Stimulated activated naive CD8-positive, alpha-beta T cell treated with anti-CD3 and anti-CD28 coated beads, Interleukin-15, Interleukin-2, amounts not matched to agents 100 U/mL and 50 U/mL, for 24 hours (primary cell): Measurements from ENCODE around the gene MBP.

Experiments used
- ATAC-seq: fragments of 150-1000 bp; cut with Tn5 transposase; one replicate; pipeline ENCODE4 v1.10.0; 2021
- DNase-seq: peaks from one replicate; pipeline ENCODE4 v3.0.0; 2021

The MBP gene

GRCh38 chr18:77082316-77082955 lies 50.1 kb downstream of the MBP start:
- ATAC-seq (no peak), DNase-seq (no peak)

DNA sequence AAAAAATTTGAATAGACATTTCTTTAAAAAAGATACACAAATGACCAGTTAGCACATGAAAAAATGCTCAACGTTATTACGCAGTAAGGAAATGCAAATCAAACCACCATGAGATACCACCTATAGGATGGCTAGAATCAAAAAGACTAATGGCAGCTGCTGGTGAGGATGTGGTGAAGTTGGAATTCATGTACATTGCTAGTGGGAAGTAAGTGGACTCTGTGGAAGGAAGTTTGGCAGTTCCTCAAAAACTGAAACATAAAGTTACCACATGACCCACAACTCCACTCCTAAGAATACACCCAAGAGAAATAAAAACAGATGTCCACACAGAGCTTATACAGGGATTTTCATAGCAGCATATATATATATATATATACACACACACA lies 51.2 kb downstream of the MBP start:
- ATAC-seq (no peak), DNase-seq (no peak)

GRCh38 chr18:77079954-77080682 lies 52.5 kb downstream of the MBP start:
- DNase-seq = no peak

GRCh38 chr18:77079088-77079487 lies 53.5 kb downstream of the MBP start:
- no peak for DNase-seq
- no peak for ATAC-seq

More at GRCh38 chr18:77079954-77080682, 52.5 kb downstream of the MBP start:
- ATAC-seq = no peak

GRCh38 chr18:77078690-77079070 lies 53.9 kb downstream of the MBP start:
- DNase-seq (no peak), ATAC-seq (no peak)

DNA sequence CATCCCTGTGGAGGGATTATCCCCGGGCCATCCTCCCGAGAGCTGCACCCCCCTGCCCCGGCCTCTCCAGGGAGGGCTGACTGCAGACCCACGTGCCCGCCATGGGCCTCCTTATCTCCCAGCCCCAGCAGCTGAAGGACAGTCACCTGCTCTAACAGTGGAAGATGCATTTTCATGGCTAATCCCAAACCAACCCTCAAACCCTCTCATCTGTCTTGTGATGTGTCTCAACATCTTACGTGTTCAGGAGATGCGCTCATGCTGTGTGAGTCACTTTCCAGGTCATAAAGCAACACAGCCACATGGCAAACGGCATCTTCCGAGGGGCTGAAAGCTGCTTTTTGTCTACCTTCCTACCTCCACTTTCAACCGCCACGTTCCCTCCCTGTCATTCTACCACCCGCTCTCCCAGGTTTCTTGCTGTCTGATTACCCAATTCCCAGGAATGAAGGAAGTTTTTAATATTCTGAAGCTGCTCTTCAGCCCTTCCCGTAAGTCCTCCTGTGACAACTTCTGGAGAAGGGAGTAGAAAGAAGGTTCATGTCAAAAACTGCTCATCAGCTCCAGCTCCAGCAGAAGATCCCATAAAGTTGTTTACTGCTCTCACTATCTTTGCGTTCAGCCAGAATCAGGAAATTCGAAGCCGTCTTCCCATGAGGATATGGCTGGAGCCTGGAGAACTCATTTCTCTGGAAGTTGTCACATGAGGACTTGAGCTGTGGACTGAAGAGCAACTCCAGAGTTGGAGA lies 54.5 kb downstream of the MBP start:
- ATAC-seq = no peak
- DNase-seq = no peak

DNA sequence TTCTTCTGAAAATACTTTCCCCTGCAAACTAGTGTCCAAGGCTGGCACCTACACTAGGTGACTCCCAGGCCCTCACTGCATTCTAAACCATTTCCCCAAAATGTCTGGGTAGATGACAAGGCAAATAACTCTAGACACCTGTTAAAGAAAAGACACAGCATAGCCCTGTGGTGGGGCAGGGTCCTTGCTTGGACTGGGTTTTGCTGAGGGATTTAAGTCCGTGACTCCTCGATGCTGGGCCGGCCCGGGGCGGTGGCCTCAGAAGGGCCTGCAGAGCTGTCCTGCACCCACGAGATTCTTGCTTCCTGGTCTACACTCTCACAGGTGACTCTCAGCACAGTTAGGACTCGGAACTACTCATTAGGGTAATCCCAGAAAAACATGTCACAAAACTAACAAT lies 55.2 kb downstream of the MBP start:
- ATAC-seq (no peak), DNase-seq (no peak)

- DNase-seq = no peak
- no peak for ATAC-seq
Observed at GRCh38 chr18:77076111-77076510, 56.5 kb downstream of the MBP start.

- ATAC-seq = no peak
- DNase-seq = no peak
Observed at GRCh38 chr18:77074431-77074830, 58.2 kb downstream of the MBP start.

DNA sequence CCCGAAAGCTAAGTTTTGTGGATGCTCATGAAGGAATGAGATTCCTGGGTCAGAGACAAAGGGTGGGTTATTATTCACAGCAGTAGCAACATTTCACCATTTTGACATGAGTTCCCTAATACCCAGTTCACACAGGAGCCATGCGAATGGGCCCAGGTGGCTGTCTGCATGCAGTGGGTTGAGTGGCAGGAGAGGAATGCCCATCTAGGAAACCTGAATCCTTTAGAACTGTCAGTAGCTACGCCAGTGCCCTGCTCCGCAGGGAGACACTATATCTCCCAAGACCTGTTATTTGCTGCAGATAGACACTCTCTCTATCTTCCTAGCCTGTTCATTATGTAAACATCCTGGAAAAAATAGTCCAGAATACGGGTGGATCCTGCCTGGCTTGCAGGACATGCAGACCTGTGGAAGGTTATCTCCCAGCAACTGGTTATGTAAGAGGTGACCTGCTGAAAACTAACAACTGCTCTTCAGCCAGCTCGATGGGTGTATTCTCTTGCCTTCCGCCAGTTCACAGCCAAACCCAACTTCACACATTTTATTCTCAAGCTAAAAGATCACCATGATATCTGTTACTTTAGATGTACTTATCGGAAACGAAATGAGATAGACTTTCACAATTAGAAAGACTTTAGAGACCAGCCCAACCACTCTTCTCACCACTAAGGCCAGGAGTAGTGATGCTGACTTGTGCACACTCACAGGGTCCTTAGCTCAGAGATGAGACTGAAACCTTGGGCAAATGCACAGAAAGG lies 59.1 kb downstream of the MBP start:
- ATAC-seq = peak; percentile 68
- no peak for DNase-seq

- DNase-seq (no peak), ATAC-seq (no peak)
Observed at GRCh38 chr18:77072566-77072965, 60.0 kb downstream of the MBP start.

- DNase-seq (peak; percentile 54), ATAC-seq (no peak)
Observed at GRCh38 chr18:77071711-77072292, 60.8 kb downstream of the MBP start.

DNA sequence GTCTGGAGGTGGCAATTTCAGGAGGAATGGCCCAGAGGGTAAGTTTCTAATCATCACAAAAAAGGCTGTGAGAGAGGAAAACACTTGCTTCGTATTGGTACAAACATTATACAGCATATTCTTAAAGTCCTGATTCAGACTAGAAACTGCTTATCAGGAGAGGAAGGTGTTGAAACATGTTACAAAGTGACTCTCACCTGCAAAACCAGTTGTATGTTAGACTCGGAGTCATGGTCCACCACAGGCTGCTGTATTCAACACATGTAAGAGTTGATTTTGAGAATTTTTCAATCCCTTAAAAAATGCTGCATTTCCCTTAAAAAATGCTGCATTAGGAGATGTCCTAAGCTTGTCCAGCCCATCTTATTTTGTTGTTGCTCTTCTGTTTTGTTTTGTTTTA lies 61.5 kb downstream of the MBP start:
- no peak for ATAC-seq
- DNase-seq = no peak

- DNase-seq = no peak
- no peak for ATAC-seq
Observed at GRCh38 chr18:77070627-77071026, 62.0 kb downstream of the MBP start.

GRCh38 chr18:77069931-77070330 lies 62.7 kb downstream of the MBP start:
- peak; percentile 20 for DNase-seq
- no peak for ATAC-seq

DNA sequence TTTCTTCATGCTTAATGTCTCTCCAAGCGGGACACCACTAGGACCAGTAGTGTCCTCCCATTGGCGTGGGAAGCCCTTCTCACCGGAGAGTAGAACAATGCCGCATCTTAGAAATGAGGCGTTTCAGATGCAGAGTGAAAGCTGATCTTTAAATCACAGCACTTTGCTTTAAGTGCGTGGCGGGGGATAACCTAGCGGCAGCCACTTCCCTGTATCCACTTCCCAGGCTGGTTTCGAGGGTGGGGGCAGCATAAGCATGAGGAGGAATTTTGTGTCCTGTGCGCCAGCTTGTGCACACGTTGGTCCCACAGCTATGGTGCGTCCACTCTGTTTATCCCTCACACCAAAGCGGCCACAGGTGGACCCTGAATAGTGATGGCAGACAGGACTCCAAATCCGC lies 63.1 kb downstream of the MBP start:
- DNase-seq (no peak), ATAC-seq (no peak)

DNA sequence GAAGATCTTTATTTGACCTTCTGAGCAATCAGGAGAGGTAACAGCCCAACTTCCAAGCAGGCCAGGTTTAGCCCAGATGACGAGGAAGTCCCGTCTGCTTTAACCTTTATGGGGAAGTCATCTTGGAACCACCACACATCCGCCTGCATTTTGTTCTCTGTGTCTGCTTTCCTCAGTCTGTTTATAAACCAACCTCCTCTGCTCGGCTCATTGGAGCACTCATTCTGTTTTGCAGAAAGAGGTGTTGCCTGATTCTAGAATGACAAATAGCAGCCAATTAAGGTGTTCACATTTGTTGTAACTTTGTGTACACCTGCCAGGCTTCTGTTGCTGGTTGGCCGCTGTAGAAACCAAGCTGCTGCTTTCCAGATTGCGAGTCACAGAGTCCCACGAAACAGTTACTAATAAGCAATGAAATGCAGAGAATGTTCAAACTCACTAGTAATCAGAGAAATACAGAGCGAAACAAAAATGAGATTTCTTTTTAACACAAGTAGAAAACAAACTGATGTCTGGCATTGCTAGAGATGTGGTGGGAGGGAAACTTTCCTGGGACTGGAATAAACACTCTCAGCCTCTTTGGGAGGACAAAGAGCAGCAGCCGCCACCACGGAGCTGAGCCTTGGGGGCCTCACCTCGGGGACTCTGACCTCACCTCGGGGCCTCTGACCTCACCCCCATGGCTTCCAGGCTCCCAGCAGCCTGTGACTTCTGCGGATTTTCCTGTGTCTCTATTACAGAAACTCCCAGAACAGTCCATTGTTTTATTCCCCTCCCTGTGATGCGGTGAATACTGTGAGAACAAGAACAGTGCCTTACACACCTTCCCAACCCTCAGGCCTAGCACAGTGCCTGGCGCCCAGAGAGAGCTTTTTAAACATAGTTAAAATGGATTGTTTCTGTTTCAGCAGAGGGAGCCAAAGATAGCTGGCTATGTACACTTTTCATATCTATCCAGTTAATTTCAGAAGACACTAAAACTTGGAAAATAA lies 64.0 kb downstream of the MBP start:
- DNase-seq = peak; percentile 41

GRCh38 chr18:77067291-77068061 lies 65.1 kb downstream of the MBP start:
- DNase-seq = peak; percentile 75

More for the DNA sequence above, 64.0 kb downstream of the MBP start:
- no peak for ATAC-seq

GRCh38 chr18:77066689-77067088 lies 65.9 kb downstream of the MBP start:
- ATAC-seq (no peak), DNase-seq (peak; percentile 7)

More at GRCh38 chr18:77067291-77068061, 65.1 kb downstream of the MBP start:
- peak; percentile 71 for ATAC-seq

- no peak for DNase-seq
- no peak for ATAC-seq
Observed at GRCh38 chr18:77066101-77066500, 66.5 kb downstream of the MBP start.
